HG03565 (cell line): ENCODE results near the gene CSTF2T.

Experiments
- ATAC-seq: cut with Tn5 transposase; IDR thresholded peaks from one replicate; pipeline ENCODE4 v1.9.1; 2021; ENCODE audit warnings: mild to moderate bottlenecking, moderate library complexity; ENCODE audit not compliant: unreplicated experiment

Gene CSTF2T

DNA sequence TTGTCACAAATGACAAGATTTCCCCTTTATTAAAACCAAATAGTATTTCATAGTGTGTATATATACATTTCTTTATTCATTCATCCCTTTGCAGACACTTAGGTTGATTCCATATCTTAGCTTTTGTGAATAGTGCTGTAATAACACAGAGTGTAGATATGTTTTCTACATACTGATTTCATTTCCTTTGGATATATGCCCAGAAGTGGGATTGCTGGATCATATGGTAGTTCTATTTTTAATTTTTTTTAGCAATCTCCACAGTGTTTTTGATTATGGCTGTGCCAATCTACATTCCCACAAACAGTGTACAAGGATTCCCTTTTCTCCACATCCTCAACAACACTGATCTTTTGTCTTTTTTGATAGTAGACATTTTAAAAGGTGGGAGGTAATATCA lies 46.4 kb downstream of the CSTF2T start:
- ATAC-seq, result no peak

DNA sequence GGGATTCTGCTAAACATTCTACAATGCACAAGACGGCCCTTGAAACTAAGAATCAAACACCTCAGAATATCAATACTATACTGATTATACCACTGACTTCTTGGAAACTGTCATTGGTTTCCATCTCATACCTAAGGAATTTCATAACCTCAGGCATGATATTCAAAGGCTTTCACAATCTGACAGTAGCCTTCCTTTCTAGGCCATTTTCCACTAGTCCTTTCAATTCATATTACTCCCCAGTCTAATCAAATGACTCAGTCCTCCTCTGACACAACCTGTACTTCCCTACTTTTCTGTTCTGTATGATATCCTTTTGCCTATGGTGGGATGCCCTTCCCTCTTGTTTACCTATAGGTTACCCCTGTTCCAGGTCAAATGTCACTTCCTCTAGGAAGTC lies 48.3 kb downstream of the CSTF2T start:
- no peak for ATAC-seq

- no peak for ATAC-seq
Observed at GRCh38 chr10:51649064-51649463, 50.3 kb downstream of the CSTF2T start.
